OCI-LY1 (cell line): ENCODE results near the gene SLC25A21.

ENCODE experiments used
- H2AFZ ChIP-seq: fragments of 200-600 bp; sonication (generic), shearing (Covaris generic); 2 replicates; pipeline ENCODE4 v1.6.0; 2014; ENCODE audit warnings: antibody characterized with exemption, mild to moderate bottlenecking, low read length
- H3F3A ChIP-seq: fragments of 200-600 bp; sonication (generic), shearing (Covaris generic); 2 replicates; pipeline ENCODE4 v1.6.0; 2014; ENCODE audit warnings: mild to moderate bottlenecking, antibody characterized with exemption, low read length, moderate library complexity; ENCODE audit not compliant: insufficient read depth
- H3K27ac ChIP-seq: fragments of 200-600 bp; sonication (generic); 2 replicates; pipeline ENCODE4 v1.5.1; 2014; ENCODE audit warnings: low read length, mixed run types, mild to moderate bottlenecking, low read depth; ENCODE audit not compliant: poor library complexity, severe bottlenecking
- H3K27me3 ChIP-seq: fragments of 200-600 bp; sonication (generic); 2 replicates; pipeline ENCODE4 v1.6.0; 2014; ENCODE audit warnings: antibody characterized with exemption, mild to moderate bottlenecking, low read length, moderate library complexity; ENCODE audit not compliant: insufficient read depth
- H3K36me3 ChIP-seq: fragments of 200-600 bp; sonication (generic); 2 replicates; pipeline ENCODE4 v1.6.1; 2014; ENCODE audit warnings: mild to moderate bottlenecking, antibody characterized with exemption, low read length, moderate library complexity, mixed read lengths; ENCODE audit not compliant: insufficient read depth
- H3K4me1 ChIP-seq: fragments of 200-600 bp; sonication (generic); 2 replicates; pipeline ENCODE4 v1.5.1; 2014; ENCODE audit warnings: mild to moderate bottlenecking, low read length, moderate library complexity; ENCODE audit not compliant: insufficient read depth, severe bottlenecking
- H3K4me2 ChIP-seq: fragments of 200-600 bp; sonication (generic), shearing (Covaris generic); 2 replicates; pipeline ENCODE4 v1.6.1; 2014; ENCODE audit warnings: low read length
- H3K4me3 ChIP-seq: fragments of 200-600 bp; sonication (generic); 2 replicates; pipeline ENCODE4 v1.5.1; 2014; ENCODE audit warnings: low read length, low read depth, mild to moderate bottlenecking, mixed read lengths; ENCODE audit not compliant: poor library complexity, severe bottlenecking
- H3K79me2 ChIP-seq: fragments of 200-600 bp; shearing (Covaris generic); 2 replicates; pipeline ENCODE4 v1.6.1; 2016; ENCODE audit warnings: mixed run types, low read length, mixed read lengths; ENCODE audit not compliant: insufficient read depth
- H3K9ac ChIP-seq: fragments of 200-600 bp; sonication (generic), shearing (Covaris generic); 2 replicates; pipeline ENCODE4 v1.6.1; 2014; ENCODE audit warnings: mild to moderate bottlenecking, low read length, mixed read lengths
- H3K9me2 ChIP-seq: fragments of 200-600 bp; sonication (generic), shearing (Covaris generic); 2 replicates; pipeline ENCODE4 v1.6.1; 2014; ENCODE audit warnings: low read depth, mild to moderate bottlenecking, low read length, mixed read lengths
- H3K9me3 ChIP-seq: fragments of 200-600 bp; shearing (Covaris generic); 2 replicates; pipeline ENCODE4 v1.6.1; 2014; ENCODE audit warnings: low read length, mixed read lengths
- H4K20me1 ChIP-seq: fragments of 200-600 bp; sonication (generic), shearing (Covaris generic); 2 replicates; pipeline ENCODE4 v1.6.0; 2016; ENCODE audit warnings: mild to moderate bottlenecking, low read length; ENCODE audit not compliant: insufficient read depth
- CTCF ChIP-seq: fragments of 200-600 bp; sonication (generic), shearing (Covaris generic); IDR thresholded peaks from 2 replicates; pipeline ENCODE4 v1.5.1; 2017; ENCODE audit warnings: mild to moderate bottlenecking, antibody characterized with exemption, low read length, moderate library complexity, mixed read lengths
- EZH2 ChIP-seq: fragments of 200-600 bp; sonication (generic), shearing (Covaris generic); IDR thresholded peaks from 2 replicates; pipeline ENCODE4 v1.8.0; 2017; ENCODE audit warnings: borderline replicate concordance, mixed run types, mild to moderate bottlenecking, antibody characterized with exemption, low read length, moderate library complexity, mixed read lengths

The SLC25A21 gene

GRCh38 chr14:37036669-37037341 is 135.6 kb downstream of the SLC25A21 start:
- Histone ChIP-seq H3K79me2 (no peaks in the 10 kb centered on the region), H3K4me3 (no peak overlapping the region), H3K27me3 (no peaks in the 10 kb centered on the region), H3F3A (no peaks in the 10 kb centered on the region), H3K36me3 (no peaks in the 10 kb centered on the region), H3K4me1 (no peaks in the 10 kb centered on the region), H3K9ac (no peak overlapping the region), H3K9me3 (no peaks in the 10 kb centered on the region), H3K27ac (no peak overlapping the region), H3K4me2 (no peak overlapping the region), H3K9me2 (no peaks in the 10 kb centered on the region), H2AFZ (no peak overlapping the region), H4K20me1 (no peaks in the 10 kb centered on the region)
- no peak for TF ChIP-seq EZH2
- no peak for TF ChIP-seq CTCF

- no peaks in the 10 kb centered on the region for H3K9me2 ChIP-seq
- H4K20me1 ChIP-seq = no peaks in the 10 kb centered on the region
- H2AFZ ChIP-seq = no peak overlapping the region
- no peaks in the 10 kb centered on the region for H3K36me3 ChIP-seq
- H3K4me3 ChIP-seq = no peak overlapping the region
- no peak overlapping the region for H3K9ac ChIP-seq
- H3K4me1 ChIP-seq = no peaks in the 10 kb centered on the region
- H3F3A ChIP-seq = no peaks in the 10 kb centered on the region
- no peak overlapping the region for H3K27ac ChIP-seq
- no peaks in the 10 kb centered on the region for H3K79me2 ChIP-seq
- H3K4me2 ChIP-seq = no peak overlapping the region
- no peaks in the 10 kb centered on the region for H3K9me3 ChIP-seq
- no peaks in the 10 kb centered on the region for H3K27me3 ChIP-seq
- TF ChIP-seq CTCF (no peak), EZH2 (no peak)
Observed at GRCh38 chr14:37035401-37035800, 137.0 kb downstream of the SLC25A21 start.

- TF ChIP-seq CTCF = no peak
- TF ChIP-seq EZH2 = no peak
- Histone ChIP-seq H2AFZ (no peak overlapping the region), H3K9me3 (no peaks in the 10 kb centered on the region), H3K79me2 (no peaks in the 10 kb centered on the region), H4K20me1 (no peaks in the 10 kb centered on the region), H3K9ac (no peak overlapping the region), H3K27me3 (no peaks in the 10 kb centered on the region), H3K9me2 (no peaks in the 10 kb centered on the region), H3K4me2 (no peak overlapping the region), H3F3A (no peaks in the 10 kb centered on the region), H3K4me3 (no peak overlapping the region), H3K36me3 (no peaks in the 10 kb centered on the region), H3K4me1 (no peaks in the 10 kb centered on the region), H3K27ac (no peak overlapping the region)
Observed at GRCh38 chr14:37034410-37035285, 137.8 kb downstream of the SLC25A21 start.
